OCI-LY7 (cell line): ENCODE data around the gene MKNK2.

Experiments used
- EZH2phosphoT487 ChIP-seq: fragments of 200-600 bp; sonication (generic); IDR thresholded peaks from 2 replicates; pipeline ENCODE4 v1.6.1; 2018; ENCODE audit warnings: low read depth, borderline replicate concordance, mild to moderate bottlenecking, mixed run types, antibody characterized with exemption, low read length, moderate library complexity, mixed read lengths
- TF ChIP-seq, protein P1 (sequence below): fragments of 200-600 bp; sonication (generic); conservative IDR thresholded peaks from 2 replicates; pipeline ENCODE4 v1.5.1; 2014; ENCODE audit warnings: mild to moderate bottlenecking, antibody characterized with exemption, low read length, moderate library complexity, mixed read lengths

DNA sequence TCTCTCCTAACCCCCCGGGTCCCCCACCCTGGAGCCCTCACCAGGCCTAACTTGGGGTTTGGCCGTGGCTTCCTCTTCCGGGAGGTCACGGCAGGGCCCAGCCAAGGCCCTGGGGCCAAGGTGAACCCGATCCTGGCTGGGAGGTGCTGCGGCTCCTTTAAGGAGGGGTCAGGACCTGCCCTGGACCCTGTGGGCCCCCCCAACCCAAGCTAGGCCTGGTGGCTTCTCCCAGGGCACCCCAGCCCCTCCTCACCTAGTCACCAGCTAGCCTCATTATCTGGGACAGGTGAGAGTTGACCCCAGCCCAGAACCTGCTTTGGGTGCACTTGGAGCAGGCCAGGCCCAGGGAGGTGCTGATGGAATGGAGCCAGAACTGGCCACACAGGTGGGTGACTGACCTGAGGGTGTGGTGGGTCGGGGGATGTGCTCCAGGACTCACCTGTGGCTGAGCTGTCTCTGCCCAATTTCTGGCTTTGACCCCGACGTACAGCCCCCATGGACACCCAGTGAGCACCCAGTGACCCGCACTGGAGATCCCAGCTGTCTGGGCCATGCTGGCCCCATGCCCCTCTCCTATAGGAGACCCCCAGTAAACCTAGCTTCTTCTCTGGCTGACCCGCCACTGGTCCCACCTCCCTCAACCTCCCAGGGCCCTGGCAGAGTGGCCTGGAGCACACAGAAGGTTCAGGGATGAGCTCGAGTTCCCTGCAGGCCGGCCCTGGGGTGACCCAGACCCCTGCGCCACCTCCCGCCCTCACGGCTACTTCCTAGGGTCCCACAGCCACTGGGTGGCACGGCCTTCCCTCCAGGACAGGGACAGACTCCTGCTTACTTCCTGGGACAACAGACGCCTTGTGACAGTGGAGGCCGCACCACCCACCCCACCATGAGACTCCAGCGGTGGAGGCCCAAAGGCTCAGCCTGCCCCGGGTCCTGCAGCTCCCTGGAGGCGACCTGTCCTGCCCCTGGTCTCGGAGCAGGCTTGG is 6.7 kb upstream of the MKNK2 start:
- TF ChIP-seq, protein P1, sequence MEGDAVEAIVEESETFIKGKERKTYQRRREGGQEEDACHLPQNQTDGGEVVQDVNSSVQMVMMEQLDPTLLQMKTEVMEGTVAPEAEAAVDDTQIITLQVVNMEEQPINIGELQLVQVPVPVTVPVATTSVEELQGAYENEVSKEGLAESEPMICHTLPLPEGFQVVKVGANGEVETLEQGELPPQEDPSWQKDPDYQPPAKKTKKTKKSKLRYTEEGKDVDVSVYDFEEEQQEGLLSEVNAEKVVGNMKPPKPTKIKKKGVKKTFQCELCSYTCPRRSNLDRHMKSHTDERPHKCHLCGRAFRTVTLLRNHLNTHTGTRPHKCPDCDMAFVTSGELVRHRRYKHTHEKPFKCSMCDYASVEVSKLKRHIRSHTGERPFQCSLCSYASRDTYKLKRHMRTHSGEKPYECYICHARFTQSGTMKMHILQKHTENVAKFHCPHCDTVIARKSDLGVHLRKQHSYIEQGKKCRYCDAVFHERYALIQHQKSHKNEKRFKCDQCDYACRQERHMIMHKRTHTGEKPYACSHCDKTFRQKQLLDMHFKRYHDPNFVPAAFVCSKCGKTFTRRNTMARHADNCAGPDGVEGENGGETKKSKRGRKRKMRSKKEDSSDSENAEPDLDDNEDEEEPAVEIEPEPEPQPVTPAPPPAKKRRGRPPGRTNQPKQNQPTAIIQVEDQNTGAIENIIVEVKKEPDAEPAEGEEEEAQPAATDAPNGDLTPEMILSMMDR: no peak
- no peak for TF ChIP-seq EZH2phosphoT487
